Measurements from ENCODE around the gene TUBB4A. TPM values are rescaled to one million over a fixed set of nuclear protein-coding genes. Genes with fewer than 3 reads are reported as not detected.

The TUBB4A gene
- total and polyA plus RNA-seq, 2 of the 8 experiments (the other 6 are each of a cell fraction or from before 2014, with no cell fraction given), result 16.8 to 30.4 TPM

DNA sequence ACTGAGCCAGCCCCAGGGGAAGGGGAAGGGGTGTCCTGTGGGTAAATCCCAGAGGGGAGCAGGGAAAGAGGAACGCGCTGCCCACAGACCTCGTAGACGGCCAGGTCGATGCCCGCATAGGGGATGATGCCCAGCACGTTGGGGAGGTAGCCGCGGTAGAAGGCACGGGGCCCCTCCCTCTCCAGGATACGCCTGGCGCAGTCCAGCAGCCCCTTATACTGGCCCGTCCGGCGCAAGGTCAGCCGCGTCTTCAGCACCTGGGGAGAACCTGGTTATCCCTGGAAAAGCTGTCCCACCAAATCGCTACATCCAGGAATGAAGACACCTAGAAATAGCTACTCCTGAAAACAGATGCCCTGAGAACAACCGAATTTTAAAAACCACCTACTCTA is 49.9 kb downstream of the TUBB4A start (continued):
- TF ChIP-seq SUZ12 (IDR thresholded peaks at IDR 0.05; ENCODE audit: low read length), result no peak
- no peak for TF ChIP-seq ZNF274 (IDR thresholded peaks at IDR 0.05; ENCODE audit: borderline replicate concordance, extremely low read depth, low read length)
- TF ChIP-seq SIX5 (IDR thresholded peaks at IDR 0.05; ENCODE audit: low read depth, low read length), result no peak
- TF ChIP-seq FOSL1 (IDR thresholded peaks at IDR 0.05; ENCODE audit: insufficient read depth, low read depth, low read length), result no peak

Measured in H1 (cell line).